Keratinocyte (primary cell): ENCODE measurements around the gene POLR1C. TPM values are rescaled to one million over a fixed set of nuclear protein-coding genes. Genes with fewer than 3 reads are reported as not detected.

Experiments used
- DNase-seq: peaks from one replicate; pipeline ENCODE4 v3.0.0-alpha.2; 2011; ENCODE audit warnings: low read depth, missing footprints, low spot score
- FAIRE-seq: peaks from 2 replicates; lab custom pipeline; 2011; peaks lifted over from hg19 to GRCh38; lab: Jason Lieb, UNC
- H2AFZ ChIP-seq: 2 replicates; pipeline ENCODE4 v1.6.0; 2012; ENCODE audit warnings: low read length, control low read depth, inconsistent platforms; ENCODE audit not compliant: control insufficient read depth
- H3K27ac ChIP-seq: 2 replicates; pipeline ENCODE4 v1.5.1; 2011; ENCODE audit warnings: low read length; ENCODE audit not compliant: control insufficient read depth, insufficient read depth
- H3K27me3 ChIP-seq: 3 replicates; pipeline ENCODE4 v1.6.0; 2011; ENCODE audit warnings: low read length; ENCODE audit not compliant: control insufficient read depth, insufficient read depth; ENCODE audit errors: extremely low read depth
- H3K36me3 ChIP-seq, 2 experiments: 2 replicates in 1 of 2; 3 replicates in 1 of 2; pipeline ENCODE4 v1.5.1; 2011; ENCODE audit warnings: low read length in 2 of 2, mild to moderate bottlenecking in 1 of 2; ENCODE audit not compliant: control insufficient read depth in 2 of 2, insufficient read depth in 2 of 2; ENCODE audit errors: extremely low read depth in 1 of 2
- H3K4me1 ChIP-seq: 3 replicates; pipeline ENCODE4 v1.5.1; 2011; ENCODE audit warnings: low read length; ENCODE audit not compliant: control insufficient read depth, insufficient read depth; ENCODE audit errors: extremely low read depth
- H3K4me2 ChIP-seq: 3 replicates; pipeline ENCODE4 v1.6.0; 2011; ENCODE audit warnings: low read depth, low read length; ENCODE audit not compliant: control insufficient read depth, insufficient read depth; ENCODE audit errors: extremely low read depth
- H3K4me3 ChIP-seq, 3 experiments: fragments of 200-600 bp in 1 of 3; sonication (generic) in 1 of 3; 2 replicates in 2 of 3; 3 replicates in 1 of 3; pipeline ENCODE4 v1.5.1; 2011 to 2016; ENCODE audit warnings: low read length in 3 of 3, mild to moderate bottlenecking in 3 of 3, control low read depth in 2 of 3, inconsistent platforms in 1 of 3, low read depth in 1 of 3, mixed read lengths in 1 of 3, mixed run types in 1 of 3, moderate library complexity in 1 of 3; ENCODE audit not compliant: control insufficient read depth in 2 of 3, insufficient read depth in 2 of 3; ENCODE audit errors: extremely low read depth in 1 of 3
- H3K79me2 ChIP-seq: 2 replicates; pipeline ENCODE4 v1.6.0; 2012; ENCODE audit warnings: low read length; ENCODE audit not compliant: control insufficient read depth, insufficient read depth
- H3K9ac ChIP-seq: 3 replicates; pipeline ENCODE4 v1.6.0; 2011; ENCODE audit warnings: low read length; ENCODE audit not compliant: control insufficient read depth, insufficient read depth; ENCODE audit errors: extremely low read depth
- H3K9me1 ChIP-seq: 3 replicates; pipeline ENCODE4 v1.6.0; 2011; ENCODE audit warnings: low read length; ENCODE audit not compliant: control insufficient read depth, insufficient read depth; ENCODE audit errors: extremely low read depth
- H3K9me3 ChIP-seq: 2 replicates; pipeline ENCODE4 v1.5.1; 2012; ENCODE audit warnings: low read depth, low read length; ENCODE audit not compliant: control insufficient read depth
- H4K20me1 ChIP-seq: 3 replicates; pipeline ENCODE4 v1.6.0; 2011; ENCODE audit warnings: low read length; ENCODE audit not compliant: control insufficient read depth, insufficient read depth; ENCODE audit errors: extremely low read depth
- EZH2 ChIP-seq: IDR thresholded peaks from one replicate; pipeline ENCODE4 v1.6.1; 2012; ENCODE audit warnings: inconsistent platforms, mild to moderate bottlenecking, low read length, moderate library complexity
- dilution Hi-C: fragments of 300-500 bp; cut with MboI; formaldehyde crosslinking; loops from one replicate; pipeline ENCODE4 v1.7.0; 2020; ENCODE audit warnings: low sequenced_read_pairs; ENCODE audit not compliant: extremely low pct_ligation_motif_present
- polyA plus RNA-seq, 5 experiments: library from polyadenylated mRNA; depleted of rRNA in 3 of 5; stranded (reverse) in 3 of 5; stranded (forward) in 1 of 5; unstranded in 1 of 5; fragments of >200 nt; gene quantifications; 1 replicate in 1 of 5; 2 replicates in 3 of 5; 3 replicates in 1 of 5; pipeline versions ENCODE4 v1.2.1 to v1.2.3, GENCODE V29; 2011 to 2012; ENCODE audit warnings: missing spikeins in 2 of 5, low read depth in 1 of 5, low replicate concordance in 1 of 5
- TF ChIP-seq, protein P1 (sequence below), 3 experiments: IDR thresholded peaks in 1 of 3; conservative IDR thresholded peaks in 1 of 3; optimal IDR thresholded peaks in 1 of 3; 2 replicates in 2 of 3; 3 replicates in 1 of 3; pipeline versions ENCODE3 to v1.5.1; 2011; ENCODE audit warnings: low read length in 3 of 3, mild to moderate bottlenecking in 3 of 3, moderate library complexity in 2 of 3, control low read depth in 1 of 3, inconsistent platforms in 1 of 3; ENCODE audit not compliant: insufficient read depth in 2 of 3; ENCODE audit errors: extremely low read depth in 1 of 3

Gene POLR1C
- polyA plus RNA-seq, 1 donor (not counting 4 experiments of a cell fraction or from before 2014, with no cell fraction given) = 121 TPM

DNA sequence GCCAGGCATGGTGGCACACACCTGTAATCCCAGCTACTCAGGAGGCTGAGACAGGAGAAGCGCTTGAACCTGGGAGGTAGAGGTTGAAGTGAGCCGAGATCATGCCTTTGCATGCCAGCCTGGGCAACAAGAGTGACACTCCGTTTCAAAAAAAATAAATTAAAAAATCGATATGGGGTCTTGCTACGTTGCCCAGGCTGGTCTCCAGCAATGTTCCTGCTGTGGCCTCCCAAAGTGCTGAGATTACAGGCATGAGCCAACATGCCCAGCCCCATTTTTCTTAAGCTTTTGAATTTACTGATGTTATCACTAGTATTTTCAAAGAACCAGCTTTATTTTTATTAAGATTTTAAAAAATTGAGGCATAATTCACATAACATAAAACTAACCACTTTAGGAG is 23.6 kb downstream of the POLR1C start:
- DNase-seq = no peak
- no peak for TF ChIP-seq EZH2
- TF ChIP-seq, protein P1, sequence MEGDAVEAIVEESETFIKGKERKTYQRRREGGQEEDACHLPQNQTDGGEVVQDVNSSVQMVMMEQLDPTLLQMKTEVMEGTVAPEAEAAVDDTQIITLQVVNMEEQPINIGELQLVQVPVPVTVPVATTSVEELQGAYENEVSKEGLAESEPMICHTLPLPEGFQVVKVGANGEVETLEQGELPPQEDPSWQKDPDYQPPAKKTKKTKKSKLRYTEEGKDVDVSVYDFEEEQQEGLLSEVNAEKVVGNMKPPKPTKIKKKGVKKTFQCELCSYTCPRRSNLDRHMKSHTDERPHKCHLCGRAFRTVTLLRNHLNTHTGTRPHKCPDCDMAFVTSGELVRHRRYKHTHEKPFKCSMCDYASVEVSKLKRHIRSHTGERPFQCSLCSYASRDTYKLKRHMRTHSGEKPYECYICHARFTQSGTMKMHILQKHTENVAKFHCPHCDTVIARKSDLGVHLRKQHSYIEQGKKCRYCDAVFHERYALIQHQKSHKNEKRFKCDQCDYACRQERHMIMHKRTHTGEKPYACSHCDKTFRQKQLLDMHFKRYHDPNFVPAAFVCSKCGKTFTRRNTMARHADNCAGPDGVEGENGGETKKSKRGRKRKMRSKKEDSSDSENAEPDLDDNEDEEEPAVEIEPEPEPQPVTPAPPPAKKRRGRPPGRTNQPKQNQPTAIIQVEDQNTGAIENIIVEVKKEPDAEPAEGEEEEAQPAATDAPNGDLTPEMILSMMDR (optimal IDR thresholded peaks at IDR 0.05 in 1 of 3, IDR thresholded peaks at IDR 0.05 in 1 of 3, conservative IDR thresholded peaks at IDR 0.05 in 1 of 3; ENCODE audit: extremely low read depth in 1 of 3, insufficient read depth in 2 of 3, low read length in 3 of 3) = no peak
- H3K79me2 ChIP-seq = no peaks in the 10 kb centered on the region
- no peak for FAIRE-seq
- dilution Hi-C loops = no loop called here
- H3K4me1 ChIP-seq = no peaks in the 10 kb centered on the region
- no peaks in the 10 kb centered on the region for H3K27me3 ChIP-seq
- no peaks in the 10 kb centered on the region for H3K9me3 ChIP-seq
- H3K9ac ChIP-seq = no peak overlapping the region
- no peak overlapping the region for H3K27ac ChIP-seq
- no peaks in the 10 kb centered on the region for H4K20me1 ChIP-seq
- H3K9me1 ChIP-seq = no peaks in the 10 kb centered on the region
- H3K36me3 ChIP-seq = peaks cover 13 to 14% of the 10 kb centered on the region in 2 experiments
- no peak overlapping the region for H2AFZ ChIP-seq
- no peak overlapping the region for H3K4me2 ChIP-seq
- no peak overlapping the region for H3K4me3 ChIP-seq

DNA sequence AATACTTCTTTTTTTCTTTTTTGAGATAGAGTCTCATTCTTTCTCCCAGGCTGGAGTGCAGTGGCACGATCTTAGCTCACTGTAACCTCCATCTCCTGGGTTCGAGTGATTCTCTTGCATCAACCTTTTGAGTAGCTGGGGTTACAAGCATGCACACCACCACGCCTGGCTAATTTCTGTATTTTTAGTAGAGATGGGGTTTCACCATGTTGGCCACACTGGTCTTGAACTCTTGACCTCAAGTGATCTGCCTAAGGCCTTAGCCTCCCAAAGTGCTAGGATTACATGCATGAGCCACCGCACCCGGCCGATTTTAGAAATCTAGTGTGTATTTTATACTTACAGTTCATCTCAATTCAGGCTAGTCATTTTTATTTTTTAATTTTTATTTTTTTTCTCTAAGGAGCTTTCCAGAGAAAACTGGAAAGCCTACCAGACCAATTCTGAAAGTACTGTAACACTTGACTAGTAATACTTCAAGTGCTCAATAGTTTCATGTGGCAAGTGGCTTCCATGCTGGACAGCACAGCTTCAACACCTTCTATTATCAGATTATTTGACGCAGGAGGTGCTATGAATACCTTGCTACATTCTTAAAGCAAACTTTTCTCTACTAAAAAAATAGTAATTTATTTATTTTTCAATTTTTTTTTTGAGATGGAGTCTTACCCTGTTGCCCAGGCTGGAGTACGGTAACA is 25.0 kb downstream of the POLR1C start:
- Histone ChIP-seq H3K4me2 (no peak overlapping the region), H3K9me3 (no peaks in the 10 kb centered on the region), H3K79me2 (no peaks in the 10 kb centered on the region), H3K36me3 (peaks cover 13 to 22% of the 10 kb centered on the region in 2 experiments), H3K4me1 (no peaks in the 10 kb centered on the region), H2AFZ (no peak overlapping the region), H3K9ac (no peak overlapping the region), H3K4me3 (no peak overlapping the region), H4K20me1 (no peaks in the 10 kb centered on the region), H3K9me1 (no peaks in the 10 kb centered on the region), H3K27ac (no peak overlapping the region), H3K27me3 (no peaks in the 10 kb centered on the region)
- dilution Hi-C loops = no loop called here
- DNase-seq = no peak
- no peak for FAIRE-seq
- no peak for TF ChIP-seq EZH2
- TF ChIP-seq, protein P1 (optimal IDR thresholded peaks at IDR 0.05 in 1 of 3, IDR thresholded peaks at IDR 0.05 in 1 of 3, conservative IDR thresholded peaks at IDR 0.05 in 1 of 3; ENCODE audit: extremely low read depth in 1 of 3, insufficient read depth in 2 of 3, low read length in 3 of 3) = no peak
